GM21825 (cell line): ENCODE results near the gene BCAS3.

Experiments
- ATAC-seq: cut with Tn5 transposase; IDR thresholded peaks from one replicate; pipeline ENCODE4 v1.9.1; 2021; ENCODE audit warnings: mild to moderate bottlenecking, moderate library complexity; ENCODE audit not compliant: unreplicated experiment

The BCAS3 gene

DNA sequence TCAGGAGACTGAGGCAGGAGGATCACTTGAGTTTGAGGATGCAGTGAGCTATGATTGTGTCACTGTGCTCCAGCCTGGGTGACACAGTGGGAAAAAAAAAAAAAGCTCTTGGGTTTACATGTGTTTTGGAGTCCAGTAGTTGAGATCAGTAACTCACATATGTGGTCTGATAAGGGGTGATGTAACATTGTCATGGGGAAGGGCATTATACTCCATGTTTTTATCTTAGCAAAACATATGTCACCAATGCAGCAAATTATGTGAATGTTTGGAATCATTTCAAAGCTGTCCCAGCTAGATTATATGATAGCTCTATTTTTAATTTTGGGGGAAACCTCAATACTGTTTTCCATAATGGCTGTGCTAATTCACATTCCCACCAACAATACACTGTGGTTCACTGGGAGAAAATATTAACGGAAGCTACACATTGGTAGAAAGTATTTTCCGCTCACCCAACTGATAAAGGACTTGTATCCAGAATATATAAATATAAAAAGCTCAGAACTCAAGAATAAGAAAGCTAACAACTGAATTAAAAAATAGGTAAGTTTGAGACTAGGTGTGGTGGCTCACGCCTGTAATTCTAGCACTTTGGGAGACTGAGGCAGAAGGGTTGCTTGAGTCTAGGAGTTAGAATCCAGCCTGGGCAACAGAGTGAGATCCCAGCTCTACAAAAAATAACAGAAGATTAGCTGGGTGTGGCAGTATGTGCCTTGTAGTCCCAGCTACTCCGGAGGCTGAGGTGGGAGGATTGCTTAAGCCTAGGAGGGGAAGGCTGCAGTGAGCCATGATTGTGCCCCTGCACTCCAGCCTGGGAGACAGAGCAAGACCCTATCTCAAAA lies 497.9 kb downstream of the BCAS3 start:
- no peak for ATAC-seq

DNA sequence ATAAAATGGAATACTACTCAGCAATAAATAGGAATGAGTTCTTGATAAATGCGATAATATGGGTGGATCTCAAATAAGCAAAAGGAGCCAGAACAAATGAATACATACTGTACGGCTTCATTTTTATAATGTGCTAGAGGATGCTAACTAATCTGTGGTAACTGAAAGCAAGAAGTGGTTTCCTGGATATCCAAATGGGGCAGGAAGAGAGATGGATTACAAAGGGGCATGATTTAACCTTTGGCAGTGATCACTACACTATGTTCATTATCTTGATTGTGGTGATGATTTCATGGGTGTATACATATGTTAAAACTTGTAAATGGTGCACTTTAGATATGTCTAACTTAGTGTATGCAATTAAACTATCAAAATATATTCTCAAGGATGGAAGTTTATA lies 499.7 kb downstream of the BCAS3 start:
- no peak for ATAC-seq

DNA sequence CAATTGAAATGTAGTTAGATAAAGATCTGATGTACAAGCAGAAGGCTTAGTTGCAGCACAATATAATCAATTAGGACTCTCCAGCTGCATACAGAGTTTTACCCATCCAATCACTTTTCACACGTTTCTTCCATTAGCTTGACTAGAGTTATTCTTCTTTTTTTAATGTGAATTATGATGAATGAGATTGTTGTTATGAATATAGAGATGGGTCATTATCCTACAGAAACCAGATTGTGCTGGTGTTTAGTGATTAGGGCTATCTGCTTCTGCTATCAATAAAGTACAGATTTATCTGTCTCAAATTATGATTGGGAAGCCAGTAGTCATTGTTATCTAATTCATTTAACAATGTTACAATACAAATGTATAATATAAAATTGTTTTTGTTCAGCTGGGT lies 500.6 kb downstream of the BCAS3 start:
- ATAC-seq, result no peak

DNA sequence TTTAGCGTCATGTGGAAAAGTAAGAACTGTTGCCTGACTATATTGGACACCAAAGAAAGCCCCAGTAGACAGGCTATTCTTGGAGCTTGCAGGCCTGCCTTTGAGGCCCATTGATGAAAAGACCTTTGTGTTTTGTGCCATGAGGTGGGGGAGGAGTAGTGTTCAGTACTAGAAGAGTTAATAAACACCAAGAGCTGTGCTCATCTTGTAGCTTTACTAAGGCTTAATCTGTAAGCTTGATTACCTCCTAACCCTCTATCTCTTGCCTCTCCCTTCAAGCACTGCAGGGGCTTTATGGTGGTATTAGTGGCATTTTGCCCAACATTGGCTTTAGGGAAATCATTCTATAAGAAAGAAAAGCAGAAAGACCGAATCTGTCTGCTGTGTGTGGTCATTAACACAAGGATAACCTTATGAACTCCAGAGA lies 501.7 kb downstream of the BCAS3 start:
- ATAC-seq, result no peak

DNA sequence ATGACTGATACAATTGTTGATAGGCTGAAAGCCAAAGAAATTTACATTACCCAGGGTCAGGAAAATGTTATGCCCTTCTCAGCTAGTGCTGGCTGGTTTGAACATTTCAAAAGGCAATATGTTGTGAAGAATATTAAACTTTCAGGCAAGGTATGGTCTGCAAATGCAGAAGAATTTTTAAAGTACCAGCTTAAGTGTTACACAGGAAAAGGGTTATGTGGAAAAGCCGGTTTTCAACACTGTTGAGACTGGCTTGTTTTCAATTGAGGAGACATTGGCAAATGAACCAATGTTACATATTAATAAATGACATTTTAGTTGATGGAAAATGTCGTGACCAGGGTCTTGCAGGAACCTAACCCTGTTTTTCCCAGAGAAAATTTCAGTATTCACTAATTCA lies 506.1 kb downstream of the BCAS3 start:
- no peak for ATAC-seq

DNA sequence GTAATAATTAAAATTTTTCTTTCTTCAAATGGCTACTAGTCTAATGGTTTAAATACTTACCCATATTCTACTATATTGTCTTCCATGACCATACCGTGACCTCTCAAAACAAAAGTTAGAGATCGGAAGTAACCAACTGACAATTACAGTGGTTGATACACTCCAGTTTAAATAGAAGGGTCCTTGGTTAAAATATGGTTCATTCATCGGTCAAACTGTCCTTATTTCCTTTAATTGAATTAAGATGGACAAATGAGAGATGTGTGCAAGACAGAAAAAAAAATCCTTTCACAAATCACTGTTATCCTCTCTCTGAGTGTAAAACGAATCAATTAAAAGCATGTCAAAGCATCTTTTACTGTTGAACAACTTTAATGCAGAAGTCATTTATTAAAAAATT lies 507.7 kb downstream of the BCAS3 start:
- no peak for ATAC-seq

DNA sequence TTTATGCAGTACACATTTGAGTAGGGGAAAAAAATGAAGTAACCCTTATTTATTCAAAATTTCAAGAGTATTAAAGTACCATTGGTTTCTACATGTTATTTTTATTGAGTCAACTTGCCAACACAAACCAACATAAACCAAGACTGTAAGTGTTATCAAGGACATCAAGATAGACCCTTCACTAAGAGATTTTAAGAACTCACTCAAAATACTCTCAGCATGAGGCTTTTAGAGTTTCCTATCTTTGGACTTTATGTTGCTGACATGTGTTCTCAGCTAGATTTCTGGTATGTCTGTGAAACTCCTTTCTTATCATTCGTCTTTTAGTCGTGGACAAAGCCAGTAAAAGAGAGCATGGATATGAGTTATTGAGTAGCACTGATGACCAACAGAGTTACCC lies 509.4 kb downstream of the BCAS3 start:
- ATAC-seq, result no peak

DNA sequence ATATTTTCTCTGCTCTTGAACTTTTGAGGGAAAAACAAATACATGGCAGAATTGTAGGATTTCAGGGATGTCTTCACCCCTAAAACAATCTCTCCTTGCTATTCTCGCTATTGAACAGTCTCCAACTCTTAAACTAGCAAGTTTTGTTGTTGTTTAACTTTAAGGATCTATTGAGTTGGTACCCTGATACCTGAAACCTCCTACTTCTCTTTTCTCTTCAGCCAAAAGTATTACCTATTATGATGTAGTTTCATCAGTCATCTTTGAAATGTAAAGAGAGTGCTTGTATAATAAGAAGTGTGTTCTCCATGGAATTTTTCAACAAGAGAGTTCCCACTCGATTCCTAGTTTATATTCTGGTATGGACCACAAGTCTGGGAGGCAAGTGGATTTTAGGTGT lies 510.4 kb downstream of the BCAS3 start:
- ATAC-seq, result no peak

DNA sequence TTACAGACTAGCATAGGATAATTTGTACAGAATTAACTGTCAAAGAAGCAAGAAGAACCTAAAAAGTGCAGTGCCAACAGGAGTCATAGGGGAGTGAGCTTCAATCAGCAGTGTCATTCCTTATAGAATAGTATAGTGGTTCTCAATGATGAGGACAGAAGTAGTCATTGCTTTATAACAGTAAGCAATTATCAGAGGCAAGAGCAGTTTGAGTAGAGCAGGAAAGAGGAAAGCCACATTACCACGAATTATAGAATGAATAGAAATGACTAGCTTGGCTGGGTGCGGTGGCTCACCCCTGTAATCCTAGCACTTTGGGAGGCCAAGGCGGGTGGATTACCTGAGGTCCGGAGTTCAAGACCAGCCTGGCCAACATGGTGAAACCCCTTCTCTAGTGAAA lies 512.3 kb downstream of the BCAS3 start:
- ATAC-seq, result no peak

DNA sequence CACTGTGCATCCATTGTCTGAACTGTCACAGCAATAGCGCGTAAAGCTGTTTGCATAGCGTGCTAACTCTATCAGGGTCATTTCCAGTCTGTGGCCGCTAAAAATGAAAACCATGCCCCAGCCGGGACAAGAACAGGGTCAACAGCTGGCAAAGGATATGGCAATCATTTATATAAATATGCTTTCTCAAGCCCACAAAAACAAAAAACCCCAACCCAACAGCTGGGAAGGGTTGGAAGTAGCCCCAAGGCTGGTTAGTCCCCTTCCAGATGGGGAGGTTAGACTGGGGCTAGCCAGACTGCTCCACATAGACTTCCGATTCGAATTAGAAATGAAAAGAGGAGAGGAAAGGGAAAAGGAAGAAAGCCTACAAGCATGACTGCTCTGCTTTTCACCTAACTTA lies 518.7 kb downstream of the BCAS3 start:
- no peak for ATAC-seq

DNA sequence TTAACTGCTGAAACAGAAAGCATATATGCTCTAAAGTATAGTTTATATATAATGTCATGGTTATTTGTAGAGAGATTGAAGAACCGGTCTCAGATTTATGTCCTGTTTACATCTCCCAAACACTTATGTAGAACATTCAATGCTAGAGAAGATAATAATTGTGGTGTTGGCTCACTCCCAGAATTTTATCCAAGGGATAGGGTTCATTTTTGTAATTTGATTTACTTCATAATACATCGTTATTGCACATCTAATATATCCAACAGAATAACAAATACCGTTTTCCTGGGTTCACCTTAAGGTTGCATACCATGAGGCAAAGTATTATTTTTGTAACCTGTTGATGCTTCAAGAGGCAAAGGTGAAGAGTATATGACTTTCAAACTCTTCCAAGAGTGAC lies 519.1 kb downstream of the BCAS3 start:
- ATAC-seq, result no peak

DNA sequence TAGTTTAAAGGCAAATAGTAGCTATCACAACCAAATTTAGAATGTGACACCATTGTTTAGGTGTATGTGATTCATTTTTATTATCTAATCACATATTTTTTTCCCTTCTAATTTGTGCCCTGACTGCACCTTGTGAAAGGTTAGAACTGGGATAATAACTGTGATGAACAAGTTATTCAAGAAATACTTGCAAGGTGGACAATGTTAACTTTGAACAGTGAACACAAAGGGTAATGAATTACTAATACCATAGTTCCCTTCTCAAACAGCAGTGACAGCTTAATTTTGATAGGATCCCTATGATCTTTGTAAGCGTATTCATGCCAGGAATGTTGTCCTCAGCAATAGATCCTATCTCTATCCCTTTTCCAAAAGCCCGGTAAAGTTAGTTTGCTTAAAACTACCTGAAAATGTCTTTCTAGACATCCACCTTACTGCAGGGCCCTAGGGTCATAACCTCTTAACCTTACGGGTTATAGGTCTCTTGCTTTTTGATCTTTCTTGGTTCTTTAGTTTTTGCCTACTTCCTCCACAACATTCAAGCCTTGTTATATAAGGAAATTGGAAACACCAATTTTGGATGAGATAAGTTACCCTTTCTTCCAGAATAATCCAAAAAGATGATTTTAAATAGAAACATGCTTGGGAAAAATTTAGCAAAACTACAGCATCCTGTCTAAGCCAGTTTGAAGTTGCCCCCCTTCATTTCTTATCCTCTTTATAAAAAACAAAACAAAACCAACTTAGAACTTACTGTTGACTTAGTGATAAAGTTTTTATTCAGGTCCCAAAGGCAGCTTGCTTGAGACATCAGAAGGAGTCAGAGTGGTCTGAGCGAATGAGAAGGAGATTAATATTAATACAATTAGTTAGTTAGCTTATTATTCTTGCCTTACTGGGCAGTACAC lies 522.0 kb downstream of the BCAS3 start:
- ATAC-seq, result no peak

DNA sequence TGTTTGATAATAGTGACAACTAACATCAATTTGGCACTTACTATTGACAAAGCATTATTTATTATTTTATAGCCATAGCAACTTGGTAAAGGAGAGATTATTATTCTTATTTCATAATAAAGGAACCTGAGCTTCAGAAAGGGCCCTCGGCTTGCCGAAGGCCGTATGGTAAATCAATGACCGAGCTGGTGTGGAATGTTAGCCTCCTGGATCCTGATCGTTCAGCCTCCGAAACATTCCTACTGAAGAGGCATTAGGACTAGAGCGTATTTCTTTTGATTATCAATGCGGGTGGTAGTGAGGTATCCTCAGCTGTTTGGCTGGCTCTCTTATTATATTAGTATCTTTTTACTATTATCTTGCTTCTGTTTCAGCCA lies 522.7 kb downstream of the BCAS3 start:
- no peak for ATAC-seq

DNA sequence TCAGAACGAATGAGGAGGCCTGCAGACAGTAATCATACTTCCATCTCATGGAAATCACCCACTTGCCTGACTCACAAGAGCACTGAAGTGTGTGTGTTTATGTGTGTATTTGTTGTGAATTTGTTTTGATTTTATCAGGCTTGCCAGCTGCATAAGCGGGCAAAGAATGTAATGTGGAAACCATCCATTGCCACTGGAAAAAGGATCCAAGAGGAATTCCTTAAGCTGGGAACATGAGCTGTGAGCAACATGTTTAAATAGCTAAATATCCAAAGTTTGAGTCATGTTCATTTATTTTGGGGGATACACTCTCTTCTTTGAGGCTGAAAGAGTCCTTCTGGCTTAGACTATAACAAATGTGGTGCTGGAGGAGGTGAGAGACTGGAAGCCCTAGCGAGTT lies 523.6 kb downstream of the BCAS3 start:
- ATAC-seq, result no peak

DNA sequence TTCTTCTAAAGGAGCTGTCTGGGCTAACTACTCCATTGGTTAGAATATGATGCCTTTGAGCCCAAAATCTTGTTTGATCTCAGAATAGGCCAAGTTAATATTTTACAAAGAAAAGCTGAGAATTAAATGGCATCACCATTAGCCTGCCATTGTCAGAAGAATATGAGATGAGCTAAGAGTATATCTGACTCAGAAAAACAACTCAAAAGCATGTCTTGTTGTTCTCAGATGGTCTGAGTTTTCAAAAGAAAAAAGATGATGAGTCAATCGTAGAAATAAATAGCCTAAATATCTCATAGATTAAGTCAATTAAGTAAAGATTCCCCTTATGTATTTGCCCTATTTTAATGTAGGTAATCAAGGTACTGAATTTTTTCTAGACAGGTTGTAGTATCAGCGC lies 524.9 kb downstream of the BCAS3 start:
- no peak for ATAC-seq

DNA sequence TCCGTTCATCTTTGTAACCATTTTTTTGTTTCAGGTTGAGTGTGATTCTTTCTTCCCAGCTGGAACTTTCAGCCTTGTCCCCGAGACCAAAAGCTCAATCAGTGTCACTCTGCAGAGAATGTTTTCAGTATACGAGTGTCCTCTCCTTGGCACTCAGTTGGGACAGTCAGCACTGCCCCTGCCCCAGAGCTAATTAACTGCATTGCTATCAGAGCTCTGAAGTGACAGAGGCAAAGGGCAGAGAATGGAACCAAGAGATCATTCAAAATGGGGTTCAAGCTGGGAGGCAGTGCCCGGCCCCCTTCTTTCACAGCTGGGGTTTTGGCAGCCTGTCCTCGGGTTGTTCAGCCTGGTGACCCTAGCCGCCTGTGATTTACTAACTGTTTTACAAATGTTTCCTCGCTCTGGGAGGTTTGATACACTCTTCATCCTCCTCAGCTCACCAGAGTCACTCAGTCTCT lies 526.0 kb downstream of the BCAS3 start:
- ATAC-seq, result no peak

DNA sequence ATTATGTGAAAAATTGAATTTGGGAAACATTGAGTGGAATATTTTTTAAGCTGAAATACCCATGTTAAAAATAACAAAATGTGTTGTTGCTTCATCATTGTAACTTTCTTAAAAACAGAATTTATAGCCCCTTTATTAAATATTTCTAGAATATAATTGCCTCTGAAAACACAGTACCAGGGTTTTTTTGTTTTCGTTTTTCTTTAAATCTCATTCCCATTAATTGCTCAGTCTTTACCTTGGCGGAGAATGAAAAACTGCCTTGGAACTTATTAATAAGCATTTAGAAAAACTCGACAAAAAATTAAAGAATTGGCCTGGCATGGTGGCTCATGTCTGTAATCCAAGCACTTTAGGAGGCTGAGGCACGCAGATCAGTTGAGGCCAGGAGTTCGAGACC lies 526.8 kb downstream of the BCAS3 start:
- no peak for ATAC-seq

DNA sequence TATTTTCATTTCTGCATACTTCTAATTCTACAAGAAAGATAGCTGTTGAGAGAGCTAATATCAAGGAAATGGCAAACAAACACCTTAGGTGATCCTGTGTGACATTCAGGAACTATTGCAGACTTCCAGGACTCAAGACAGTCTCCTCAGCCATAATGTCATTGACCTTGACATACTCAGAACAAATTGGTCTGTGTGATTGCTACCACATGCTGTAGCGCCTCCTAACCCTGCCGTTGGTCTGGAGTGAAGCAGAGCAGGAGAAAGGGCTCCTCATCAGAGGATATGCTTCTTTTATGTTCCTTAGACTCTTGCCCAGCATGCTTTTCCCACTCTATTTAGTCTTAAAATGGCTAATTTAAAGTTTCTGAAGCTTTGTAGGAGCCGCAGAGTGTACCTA lies 527.8 kb downstream of the BCAS3 start:
- ATAC-seq, result no peak

DNA sequence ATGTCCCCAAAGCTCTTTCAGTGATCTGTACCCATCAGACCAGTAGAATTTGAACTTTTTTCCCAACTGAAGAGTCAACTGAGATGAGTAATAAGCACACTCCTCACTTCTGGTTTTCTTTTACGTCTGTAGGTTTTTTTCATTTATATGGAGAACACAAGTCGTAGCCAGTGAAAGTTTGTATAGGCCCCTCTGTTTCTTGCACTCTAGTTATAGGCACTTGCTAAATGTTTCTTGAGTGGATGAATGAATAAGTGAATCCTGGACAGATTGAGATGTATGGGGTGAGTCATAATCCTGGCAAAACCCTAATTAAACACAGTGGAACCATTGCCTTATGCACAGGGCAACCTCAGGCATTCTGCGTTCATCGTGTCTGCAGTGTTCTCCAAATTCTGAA lies 528.3 kb downstream of the BCAS3 start:
- no peak for ATAC-seq

DNA sequence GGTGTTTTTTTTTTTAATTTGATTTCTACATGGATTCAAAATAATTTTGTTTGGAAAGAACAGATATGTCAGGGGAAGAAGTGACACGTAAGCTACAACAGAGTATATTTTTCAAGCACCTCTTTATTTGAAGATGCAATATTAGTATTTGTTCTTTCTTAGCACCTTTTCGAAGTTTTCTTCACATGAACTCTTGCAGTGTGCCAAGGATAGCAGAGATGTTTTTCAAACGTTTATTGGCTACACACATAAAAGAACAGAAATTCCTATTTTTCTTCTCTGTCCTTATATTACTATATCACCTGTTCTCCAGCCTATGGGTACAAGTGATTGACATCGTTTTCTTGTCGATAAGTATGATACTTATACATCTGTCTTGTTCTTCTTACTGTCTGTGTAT lies 529.3 kb downstream of the BCAS3 start:
- ATAC-seq, result no peak

DNA sequence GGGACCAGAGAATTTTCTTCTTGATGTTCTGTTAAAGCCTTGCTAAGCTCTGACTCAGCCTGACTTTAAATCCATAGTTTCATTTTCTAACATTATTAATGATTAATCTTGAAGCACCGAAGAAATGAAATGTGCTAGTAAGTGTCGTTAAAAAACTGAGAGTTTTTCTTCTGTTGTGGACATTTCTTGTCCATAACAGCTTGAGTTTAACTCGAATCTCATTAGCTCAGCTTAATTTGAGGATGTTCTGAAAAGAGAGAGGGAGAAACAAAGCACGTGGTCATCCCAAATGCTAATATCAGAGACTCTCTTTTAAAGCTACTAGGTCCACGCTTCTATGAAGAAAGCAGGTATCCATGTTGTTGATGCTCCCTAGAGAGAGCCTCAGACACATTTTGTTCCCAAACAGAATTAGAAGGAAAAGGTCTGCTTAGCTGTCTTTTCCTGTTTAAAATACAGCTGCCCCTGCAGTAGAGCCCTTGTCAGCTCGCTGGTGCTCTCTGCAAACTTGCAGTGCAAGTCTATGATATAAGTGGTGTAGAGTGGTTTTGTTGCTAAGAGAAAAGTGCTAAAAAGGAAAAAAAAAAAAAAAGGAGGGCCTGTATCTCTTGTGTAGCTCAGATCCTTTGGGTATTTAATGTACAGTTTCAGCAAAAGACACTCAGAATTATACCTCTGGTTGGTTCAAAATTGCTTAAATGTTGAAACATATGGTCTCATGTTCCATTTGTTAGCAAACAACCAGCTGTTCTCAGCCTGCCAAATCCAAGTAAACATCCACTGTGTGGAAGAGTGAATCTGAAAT lies 530.9 kb downstream of the BCAS3 start:
- no peak for ATAC-seq
